ENCODE measurements around the gene CAMTA1. TPM values are rescaled to one million over a fixed set of nuclear protein-coding genes. Genes with fewer than 3 reads are reported as not detected.

The CAMTA1 gene
- total RNA-seq, 2 donors from 2014 or later, result 105 to 113 TPM

GRCh38 chr1:7025013-7025412, 239.8 kb downstream of the CAMTA1 start:
- ATAC-seq (ENCODE audit: insufficient number of reproducible peaks, low FRiP score, low read depth) (no peak), DNase-seq (ENCODE audit: low spot score) (no peak)
- Histone ChIP-seq H3K9me3 (no peaks in the 10 kb centered on the region), H3K36me3 (no peaks in the 10 kb centered on the region), H3K4me3 (no peak overlapping the region), H3K27ac (no peak overlapping the region), H3K4me1 (ENCODE audit: control insufficient read depth in 1 of 2, low read depth in 2 of 2) (no peaks in the 10 kb centered on the region), H3K27me3 (replicated peaks; ENCODE audit: insufficient read depth) (no peaks in the 10 kb centered on the region)
- TF ChIP-seq CTCF (IDR thresholded peaks at IDR 0.05), result no peak

GRCh38 chr1:7026169-7026568, 240.9 kb downstream of the CAMTA1 start:
- no peak for DNase-seq (ENCODE audit: low spot score)

GRCh38 chr1:7032992-7033391, 247.7 kb downstream of the CAMTA1 start:
- Histone ChIP-seq H3K27me3 (replicated peaks; ENCODE audit: insufficient read depth) (no peaks in the 10 kb centered on the region), H3K4me1 (ENCODE audit: control insufficient read depth in 1 of 2, low read depth in 2 of 2) (no peaks in the 10 kb centered on the region), H3K36me3 (no peaks in the 10 kb centered on the region), H3K27ac (no peak overlapping the region), H3K4me3 (no peak overlapping the region), H3K9me3 (peaks cover 9% of the 10 kb centered on the region)
- no peak for ATAC-seq (ENCODE audit: insufficient number of reproducible peaks, low FRiP score, low read depth)
- no peak for DNase-seq (ENCODE audit: low spot score)
- TF ChIP-seq CTCF (IDR thresholded peaks at IDR 0.05), result no peak

More at GRCh38 chr1:7026169-7026568, 240.9 kb downstream of the CAMTA1 start:
- H3K4me1 ChIP-seq (ENCODE audit: control insufficient read depth in 1 of 2, low read depth in 2 of 2), result no peaks in the 10 kb centered on the region
- H3K27ac ChIP-seq, result no peak overlapping the region
- no peaks in the 10 kb centered on the region for H3K27me3 ChIP-seq (replicated peaks; ENCODE audit: insufficient read depth)
- H3K36me3 ChIP-seq, result no peaks in the 10 kb centered on the region
- no peak overlapping the region for H3K4me3 ChIP-seq
- ATAC-seq (ENCODE audit: insufficient number of reproducible peaks, low FRiP score, low read depth), result no peak
- no peaks in the 10 kb centered on the region for H3K9me3 ChIP-seq
- TF ChIP-seq CTCF (IDR thresholded peaks at IDR 0.05), result no peak

GRCh38 chr1:7036386-7036785, 251.1 kb downstream of the CAMTA1 start:
- no peak for TF ChIP-seq CTCF (IDR thresholded peaks at IDR 0.05)
- no peaks in the 10 kb centered on the region for H3K4me1 ChIP-seq (ENCODE audit: control insufficient read depth in 1 of 2, low read depth in 2 of 2)
- H3K9me3 ChIP-seq, result peaks cover 7% of the 10 kb centered on the region
- H3K4me3 ChIP-seq, result no peak overlapping the region
- ATAC-seq (ENCODE audit: insufficient number of reproducible peaks, low FRiP score, low read depth) (no peak), DNase-seq (ENCODE audit: low spot score) (no peak)
- H3K36me3 ChIP-seq, result no peaks in the 10 kb centered on the region
- H3K27me3 ChIP-seq (replicated peaks; ENCODE audit: insufficient read depth), result no peaks in the 10 kb centered on the region
- no peak overlapping the region for H3K27ac ChIP-seq

GRCh38 chr1:7039590-7040220, 254.5 kb downstream of the CAMTA1 start:
- DNase-seq (ENCODE audit: low spot score) (no peak), ATAC-seq (ENCODE audit: insufficient number of reproducible peaks, low FRiP score, low read depth) (no peak)
- no peaks in the 10 kb centered on the region for H3K9me3 ChIP-seq
- no peak overlapping the region for H3K27ac ChIP-seq
- H3K4me3 ChIP-seq, result no peak overlapping the region
- H3K4me1 ChIP-seq (ENCODE audit: control insufficient read depth in 1 of 2, low read depth in 2 of 2), result no peaks in the 10 kb centered on the region
- TF ChIP-seq CTCF (IDR thresholded peaks at IDR 0.05), result no peak
- no peaks in the 10 kb centered on the region for H3K36me3 ChIP-seq
- no peaks in the 10 kb centered on the region for H3K27me3 ChIP-seq (replicated peaks; ENCODE audit: insufficient read depth)
